HG03159 (cell line): Measurements from ENCODE around the gene ZSCAN5B.
"Not testable (repeated sequence)": the region's sequence is repeated elsewhere in the genome, so short reads cannot be mapped to it uniquely, and the experiment has no call there.

Experiments used
- ATAC-seq: cut with Tn5 transposase; IDR thresholded peaks from one replicate; pipeline ENCODE4 v1.9.1; 2021; ENCODE audit warnings: mild to moderate bottlenecking, moderate library complexity; ENCODE audit not compliant: unreplicated experiment

Gene ZSCAN5B

GRCh38 chr19:56176881-56177280, 20.7 kb downstream of the ZSCAN5B start:
- no peak for ATAC-seq

- not testable (repeated sequence) for ATAC-seq
Measured at GRCh38 chr19:56176310-56176709, 21.3 kb downstream of the ZSCAN5B start.

GRCh38 chr19:56175861-56176307, 21.7 kb downstream of the ZSCAN5B start, which contains the start of gene GALP:
TSS of gene GALP (plus strand) at chr19:56176008. CDS start at chr19:56177109, 1,101 bp downstream.
- not testable (repeated sequence) for ATAC-seq

- no peak for ATAC-seq
Measured at GRCh38 chr19:56174550-56174949, 23.0 kb downstream of the ZSCAN5B start.

- no peak for ATAC-seq
Measured at GRCh38 chr19:56174086-56174485, 23.5 kb downstream of the ZSCAN5B start.

GRCh38 chr19:56170261-56170660, 27.3 kb downstream of the ZSCAN5B start:
- no peak for ATAC-seq

- no peak for ATAC-seq
Measured at GRCh38 chr19:56167064-56167578, 30.5 kb downstream of the ZSCAN5B start.

GRCh38 chr19:56163097-56163496, 34.5 kb downstream of the ZSCAN5B start:
- ATAC-seq: no peak

GRCh38 chr19:56162258-56162657, 35.3 kb downstream of the ZSCAN5B start:
- ATAC-seq: no peak

GRCh38 chr19:56161534-56161933, 36.0 kb downstream of the ZSCAN5B start:
- no peak for ATAC-seq

GRCh38 chr19:56159622-56160271, 37.8 kb downstream of the ZSCAN5B start:
- ATAC-seq: no peak

- no peak for ATAC-seq
Measured at GRCh38 chr19:56159009-56159559, 38.5 kb downstream of the ZSCAN5B start.

GRCh38 chr19:56158170-56158757, 39.3 kb downstream of the ZSCAN5B start:
- ATAC-seq: no peak

- no peak for ATAC-seq
Measured at GRCh38 chr19:56156768-56157167, 40.8 kb downstream of the ZSCAN5B start.

- no peak for ATAC-seq
Measured at GRCh38 chr19:56155124-56155687, 42.4 kb downstream of the ZSCAN5B start.

- ATAC-seq: no peak
Measured at GRCh38 chr19:56153507-56153906, 44.1 kb downstream of the ZSCAN5B start.

GRCh38 chr19:56152644-56153043, 44.9 kb downstream of the ZSCAN5B start:
- ATAC-seq: no peak

GRCh38 chr19:56150358-56150757, 47.2 kb downstream of the ZSCAN5B start:
- no peak for ATAC-seq

GRCh38 chr19:56149656-56150038, 47.9 kb downstream of the ZSCAN5B start:
- no peak for ATAC-seq

GRCh38 chr19:56148955-56149655, 48.5 kb downstream of the ZSCAN5B start:
- not testable (repeated sequence) for ATAC-seq

GRCh38 chr19:56148096-56148495, 49.5 kb downstream of the ZSCAN5B start:
- no peak for ATAC-seq
